Measurements from ENCODE around the gene CEACAM16.

Gene CEACAM16

DNA sequence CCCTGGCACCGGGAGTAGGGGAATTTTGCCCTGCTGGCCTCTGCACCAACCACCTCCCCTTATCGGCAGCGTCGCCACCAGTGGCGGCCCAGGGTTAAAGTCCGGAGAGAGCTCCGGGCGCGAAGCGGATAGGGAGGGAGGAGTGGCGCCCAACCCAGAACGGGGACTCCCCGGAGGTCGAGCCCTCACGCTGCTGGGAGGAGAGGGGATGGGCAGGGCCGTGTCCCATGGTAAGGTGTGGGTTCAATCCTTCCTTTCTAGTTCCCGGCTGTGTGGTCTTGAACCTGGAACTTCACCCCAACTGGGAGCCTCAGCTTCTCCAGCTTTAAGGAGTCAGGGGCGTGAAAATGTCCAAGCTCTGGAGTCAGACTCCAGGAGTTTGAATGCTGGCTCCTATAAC, 26.3 kb downstream of the CEACAM16 start:
- no peak for DNase-seq (ENCODE audit: low read depth)

DNA sequence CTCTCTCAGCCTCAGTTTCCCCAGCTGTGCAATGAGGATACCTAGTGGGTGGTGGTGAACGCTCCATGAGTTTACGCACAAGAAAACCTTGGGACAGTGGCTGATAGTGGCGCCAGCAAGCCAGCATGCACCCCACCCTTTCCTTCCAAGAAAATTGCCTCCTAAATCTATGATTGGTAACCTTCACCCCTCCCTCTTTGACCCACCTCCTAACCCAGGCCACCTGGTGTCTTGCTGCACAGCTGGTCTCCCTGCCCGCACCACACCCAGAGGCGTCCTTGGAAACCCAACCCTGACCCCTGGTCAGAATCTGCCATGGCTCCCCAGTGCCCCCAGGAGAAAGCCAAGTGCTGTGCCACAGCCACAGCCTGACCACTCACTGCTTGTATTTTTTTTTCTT, 26.7 kb downstream of the CEACAM16 start:
- no peak for DNase-seq (ENCODE audit: low read depth)

DNA sequence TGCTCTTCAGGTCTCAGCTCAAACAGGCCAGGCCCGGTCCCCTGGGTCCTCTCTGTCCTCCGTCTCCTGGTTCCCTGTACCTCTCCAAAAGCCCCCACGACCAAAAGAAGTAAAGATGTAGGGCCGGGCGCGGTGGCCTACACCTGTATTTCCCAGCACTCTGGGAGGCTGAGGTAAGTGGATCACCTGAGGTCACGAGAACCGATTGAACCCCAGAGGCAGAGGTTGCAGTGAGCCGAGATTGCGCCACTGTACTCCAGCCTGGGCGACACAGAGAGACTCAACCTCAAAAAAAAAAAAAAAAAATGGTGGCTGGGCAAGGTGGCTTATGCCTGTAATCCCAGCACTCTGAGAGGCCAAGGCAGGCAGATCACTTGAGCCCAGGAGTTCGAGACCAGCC, 27.5 kb downstream of the CEACAM16 start:
- no peak for DNase-seq (ENCODE audit: low read depth)

DNA sequence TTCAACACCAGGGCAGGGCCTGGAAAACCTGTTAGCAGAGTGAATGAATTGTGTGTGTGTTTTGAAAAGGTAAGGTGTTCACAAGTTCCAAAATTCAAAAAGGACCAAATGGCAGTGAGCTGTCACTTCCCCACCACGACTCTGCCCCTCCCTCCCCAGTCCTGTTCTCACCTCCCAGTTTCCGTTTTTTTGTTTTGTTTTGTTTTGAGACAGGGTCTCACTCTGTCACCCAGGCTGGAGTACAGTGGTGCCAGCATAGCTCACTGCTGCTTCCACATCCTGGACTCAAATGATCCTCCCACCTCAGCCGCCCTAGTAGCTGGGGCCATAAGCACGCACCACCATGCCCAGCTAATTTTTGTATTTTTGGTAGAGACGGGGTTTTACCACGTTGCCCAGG, 29.2 kb downstream of the CEACAM16 start:
- no peak for DNase-seq (ENCODE audit: low read depth)

GRCh38 chr19:44729516-44730033, 30.6 kb downstream of the CEACAM16 start:
- DNase-seq (ENCODE audit: low read depth): no peak

DNA sequence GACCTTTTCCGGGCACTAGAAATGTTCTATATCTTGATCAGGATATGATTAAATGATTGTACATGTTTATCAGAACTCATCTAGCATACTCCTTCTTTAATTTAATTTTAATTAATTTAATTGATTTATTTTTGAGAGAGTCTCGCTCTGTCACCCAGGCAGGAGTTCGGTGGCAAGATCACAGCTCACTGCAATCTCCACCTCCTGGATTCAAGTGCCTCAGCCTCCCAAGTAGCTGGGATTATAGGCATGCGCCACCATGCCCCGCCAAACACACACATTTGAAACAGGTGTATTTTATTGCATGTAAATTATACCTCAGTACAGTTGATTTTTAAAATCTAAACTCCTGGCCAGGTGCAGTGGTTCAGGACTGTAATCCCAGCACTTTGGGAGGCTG, 32.1 kb downstream of the CEACAM16 start:
- DNase-seq (ENCODE audit: low read depth): no peak

GRCh38 chr19:44731622-44732021, 32.7 kb downstream of the CEACAM16 start:
- no peak for DNase-seq (ENCODE audit: low read depth)

DNA sequence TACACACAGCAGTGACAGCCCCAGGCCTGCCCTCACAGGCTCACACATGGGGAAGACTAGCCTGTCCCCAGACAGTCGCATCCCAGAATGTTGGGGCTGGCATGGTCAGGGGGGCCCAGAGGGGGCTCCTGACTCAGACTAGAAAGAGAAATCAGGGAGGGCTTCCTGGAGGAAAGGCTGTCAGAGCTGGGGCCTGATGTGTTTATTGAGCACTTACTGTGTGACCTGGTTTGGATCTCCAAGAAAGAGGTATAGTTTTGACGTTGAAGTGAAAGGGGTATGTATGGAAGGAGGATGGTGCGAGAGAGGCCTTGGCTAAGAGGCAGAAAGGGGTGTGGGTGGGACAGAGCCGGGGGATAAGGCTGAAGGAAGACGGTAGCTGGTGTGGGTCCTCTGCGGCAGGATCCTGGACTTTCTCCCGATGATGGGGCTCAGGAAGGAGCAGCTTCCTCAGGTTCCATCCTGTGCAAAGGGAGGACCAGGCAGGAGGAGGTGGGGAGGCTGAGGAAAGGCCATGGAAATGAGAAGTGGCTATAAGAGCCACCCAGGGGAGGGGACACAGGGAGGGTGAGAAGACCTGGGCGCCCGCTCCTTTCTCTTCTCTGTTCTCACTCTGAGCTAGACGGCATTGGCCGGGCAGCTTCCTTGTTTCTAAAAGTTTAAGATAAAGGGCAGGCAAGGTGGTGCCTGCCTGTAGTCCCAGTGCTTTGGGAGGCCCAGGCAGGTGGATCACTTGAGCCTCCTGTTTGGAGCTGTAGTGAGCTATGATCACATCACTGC, 33.5 kb downstream of the CEACAM16 start:
- no peak for DNase-seq (ENCODE audit: low read depth)

DNA sequence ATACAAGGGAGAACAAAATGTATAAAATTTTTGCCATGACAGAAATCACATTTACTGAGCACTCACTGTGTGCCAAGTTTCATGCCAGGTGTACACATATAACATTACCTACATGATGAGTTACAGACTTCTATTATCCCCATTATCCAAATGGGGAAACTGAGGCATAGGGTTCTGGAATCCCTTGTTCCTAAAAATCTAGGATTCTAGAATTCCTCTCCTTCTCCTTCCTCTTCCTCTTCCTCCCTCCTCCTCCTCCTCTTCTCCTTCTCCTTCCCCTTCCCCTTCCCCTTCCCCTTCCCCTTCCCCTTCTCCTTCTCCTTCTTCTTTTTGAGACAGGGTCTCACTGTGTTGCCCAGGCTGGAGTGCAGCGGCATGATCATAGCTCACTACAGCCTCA, 35.4 kb downstream of the CEACAM16 start:
- no peak for DNase-seq (ENCODE audit: low read depth)

GRCh38 chr19:44735011-44735410, 36.1 kb downstream of the CEACAM16 start:
- DNase-seq (ENCODE audit: low read depth): no peak

GRCh38 chr19:44737238-44738071, 38.5 kb downstream of the CEACAM16 start:
- no peak for DNase-seq (ENCODE audit: low read depth)

GRCh38 chr19:44738136-44738535, 39.2 kb downstream of the CEACAM16 start:
- DNase-seq (ENCODE audit: low read depth): no peak

- DNase-seq (ENCODE audit: low read depth): no peak
Observed at GRCh38 chr19:44738603-44739558, 39.9 kb downstream of the CEACAM16 start.

GRCh38 chr19:44740351-44740824, 41.4 kb downstream of the CEACAM16 start:
- DNase-seq (ENCODE audit: low read depth): no peak

GRCh38 chr19:44741258-44741731, 42.3 kb downstream of the CEACAM16 start:
- no peak for DNase-seq (ENCODE audit: low read depth)

DNA sequence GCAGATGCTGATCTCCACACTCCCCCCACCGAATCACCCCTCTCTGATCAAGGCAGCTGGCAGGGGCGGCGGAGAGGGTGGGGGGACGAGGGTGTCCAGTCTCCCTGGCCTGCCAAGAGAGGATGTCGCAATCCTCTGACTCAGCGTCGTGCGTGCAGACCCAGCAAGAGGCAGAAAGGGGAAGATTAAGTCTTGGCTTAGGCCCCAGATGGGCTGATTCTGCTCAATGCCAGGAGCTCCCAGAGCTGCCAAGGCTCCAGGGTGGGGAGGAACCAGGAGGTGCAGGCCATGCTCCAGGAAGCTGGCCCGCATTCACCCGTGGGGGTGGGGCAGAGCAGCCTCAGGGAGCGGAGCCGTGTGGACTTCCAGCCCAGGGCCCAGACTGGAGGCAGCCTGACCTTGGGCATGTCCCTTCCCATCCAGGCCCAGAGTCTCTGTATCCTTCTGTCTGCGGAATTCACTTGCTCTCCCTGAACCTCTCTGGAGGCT, 42.9 kb downstream of the CEACAM16 start:
- DNase-seq (ENCODE audit: low read depth): no peak

DNA sequence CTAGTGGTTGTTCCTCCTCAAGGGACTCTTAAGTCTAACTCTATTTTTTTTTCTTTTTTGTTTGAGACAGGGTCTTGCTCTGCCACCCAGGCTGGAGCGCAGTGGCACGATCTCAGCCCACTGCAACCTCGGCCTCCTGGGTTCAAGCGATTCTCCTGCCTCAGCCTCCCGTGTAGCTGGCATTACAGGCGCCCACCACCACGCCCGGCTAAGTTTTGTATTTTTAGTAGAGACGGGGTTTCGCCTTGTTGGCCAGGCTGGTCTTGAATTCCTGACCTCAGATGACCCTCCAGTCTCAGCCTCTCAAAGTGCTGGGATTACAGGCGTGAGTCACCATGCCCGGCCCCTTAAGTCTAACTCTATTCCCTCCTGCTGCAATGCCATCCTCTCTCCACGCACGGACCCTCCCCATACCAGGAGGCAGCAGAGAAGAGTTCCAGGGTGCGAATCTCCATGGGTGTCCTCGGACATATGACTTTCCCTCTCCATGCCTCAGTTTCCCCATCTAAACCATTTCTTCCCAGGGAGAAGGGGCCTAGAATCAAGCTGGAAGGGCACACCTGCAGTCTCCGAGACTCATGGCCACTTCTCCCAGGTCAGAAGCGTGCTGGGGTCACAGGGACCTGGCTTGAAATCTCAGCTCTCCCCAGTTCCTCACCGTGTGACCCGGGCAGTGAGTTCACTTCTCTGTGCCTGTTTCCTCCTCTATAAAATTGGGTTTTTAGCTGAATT, 43.5 kb downstream of the CEACAM16 start:
- DNase-seq (ENCODE audit: low read depth): no peak

DNA sequence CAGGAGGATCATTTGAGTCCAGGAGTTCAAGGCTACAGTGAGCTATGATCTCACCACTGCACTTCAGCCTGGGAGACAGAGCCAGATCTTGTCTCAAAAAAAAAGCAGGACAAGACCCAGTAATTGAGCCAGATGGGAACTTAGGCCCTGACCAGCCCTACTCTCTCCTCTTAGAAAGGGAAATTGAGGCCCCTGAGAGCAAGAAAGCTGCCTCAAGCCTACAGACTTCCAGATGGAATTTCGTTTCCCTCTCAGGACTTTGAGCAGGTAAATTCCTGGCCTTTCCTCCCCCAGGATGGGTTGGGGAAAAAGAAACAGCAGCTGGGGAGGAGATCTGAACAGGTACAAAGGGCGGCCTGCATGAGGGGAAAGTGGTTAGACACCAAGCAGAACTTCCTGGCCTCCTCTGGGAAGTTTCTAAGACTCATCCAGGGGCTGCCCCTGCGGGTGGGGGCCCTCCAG, 46.0 kb downstream of the CEACAM16 start:
- no peak for DNase-seq (ENCODE audit: low read depth)

DNA sequence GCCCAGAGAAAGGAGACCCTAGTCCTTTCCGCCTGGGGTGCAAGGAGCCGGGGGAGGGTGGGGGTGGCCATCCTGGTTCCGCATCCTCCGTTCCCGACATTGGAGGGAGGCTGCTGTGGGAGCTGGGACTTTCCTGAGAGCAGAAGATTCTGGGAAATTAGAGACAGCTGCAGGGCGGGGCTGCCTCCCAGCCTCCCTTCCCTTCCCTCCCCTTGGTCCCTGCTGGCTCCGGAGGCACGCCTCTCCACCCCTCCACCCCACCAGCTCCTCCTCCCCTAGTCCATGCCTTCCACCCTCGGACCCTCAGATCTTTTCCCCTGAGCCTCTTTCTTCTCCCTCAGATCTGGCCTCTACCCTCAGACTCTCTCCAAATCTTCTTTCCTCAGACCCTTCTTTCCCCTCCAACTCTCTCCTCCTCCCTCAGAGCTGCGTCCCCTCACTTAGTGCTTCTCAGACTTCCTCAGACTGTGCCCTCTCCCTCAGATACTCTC, 46.4 kb downstream of the CEACAM16 start:
- DNase-seq (ENCODE audit: low read depth): no peak

DNA sequence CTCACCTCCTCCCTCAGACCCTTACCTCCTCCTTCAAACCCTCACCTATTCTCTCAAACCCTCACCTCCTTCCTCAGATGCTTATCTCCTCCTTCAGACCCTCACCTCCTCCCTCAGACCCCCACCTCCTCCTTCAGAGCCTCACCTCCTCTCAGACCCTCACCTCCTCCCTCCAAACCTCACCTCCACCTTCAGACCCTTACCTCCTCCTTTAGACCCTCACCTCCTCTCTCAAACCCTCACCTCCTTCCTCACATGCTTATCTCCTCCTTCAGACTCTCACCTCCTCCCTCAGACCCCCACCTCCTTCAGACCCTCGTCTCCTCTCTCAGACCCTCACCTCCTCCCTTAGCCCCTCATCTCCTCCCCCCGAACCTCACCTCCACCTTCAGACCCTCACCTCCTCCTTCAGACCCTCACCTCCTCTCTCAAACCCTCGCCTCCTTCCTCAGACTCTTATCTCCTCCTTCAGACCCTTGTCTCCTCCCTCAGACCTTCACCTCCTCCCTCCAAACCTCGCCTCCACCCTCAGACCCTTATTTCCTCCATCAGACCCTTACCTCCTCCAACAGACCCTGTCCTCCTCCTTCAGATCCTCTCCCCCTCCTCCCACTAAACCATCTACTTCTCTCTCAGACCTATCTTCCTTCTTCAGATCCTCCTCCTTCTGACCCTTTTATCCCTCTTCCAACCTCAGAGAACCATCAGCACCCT, 47.1 kb downstream of the CEACAM16 start:
- DNase-seq (ENCODE audit: low read depth): no peak
